Dermis microvascular lymphatic vessel endothelial cell (primary cell): ENCODE measurements around the gene ATP13A1. TPM values are rescaled to one million over a fixed set of nuclear protein-coding genes. Genes with fewer than 3 reads are reported as not detected.

Source experiments
- DNase-seq, 2 donors: peaks; one replicate each; pipeline versions ENCODE4 v3.0.0 to v3.0.0-alpha.2; 2010; ENCODE audit warnings: low read depth in 2 of 2
- total RNA-seq: library from RNA; depleted of rRNA; stranded (reverse); fragments of >200 nt; gene quantifications from 2 replicates; pipeline ENCODE4 v1.2.1, GENCODE V29; 2014

Gene ATP13A1
- total RNA-seq, 1 donor from 2014 or later, result 14.0 TPM

GRCh38 chr19:19662871-19663255 lies 613 bp downstream of the ATP13A1 start:
- no peak for DNase-seq

- DNase-seq, result no peak
These were observed 1.1 kb downstream of the ATP13A1 start for GRCh38 chr19:19662344-19662743.

GRCh38 chr19:19661675-19662251 lies 1.7 kb downstream of the ATP13A1 start:
- DNase-seq, result no peak

GRCh38 chr19:19661141-19661674 lies 2.3 kb downstream of the ATP13A1 start:
- DNase-seq, result no peak

GRCh38 chr19:19659646-19660245 lies 3.7 kb downstream of the ATP13A1 start:
- no peak for DNase-seq

- no peak for DNase-seq
These were observed 6.1 kb downstream of the ATP13A1 start for GRCh38 chr19:19657397-19657783.

- DNase-seq, result no peak
These were observed 6.8 kb downstream of the ATP13A1 start for GRCh38 chr19:19656451-19657396.

GRCh38 chr19:19655641-19656343 lies 7.7 kb downstream of the ATP13A1 start:
- DNase-seq, result no peak

- DNase-seq, result no peak
These were observed 8.4 kb downstream of the ATP13A1 start for GRCh38 chr19:19655051-19655594.

- DNase-seq, result no peak
These were observed 9.0 kb downstream of the ATP13A1 start for GRCh38 chr19:19654441-19654840.

GRCh38 chr19:19653597-19654147 lies 9.8 kb downstream of the ATP13A1 start:
- DNase-seq, result no peak

- DNase-seq, result no peak
These were observed 10.8 kb downstream of the ATP13A1 start for GRCh38 chr19:19652482-19653295.

- DNase-seq, result no peak
These were observed 12.4 kb downstream of the ATP13A1 start for GRCh38 chr19:19651076-19651475.

GRCh38 chr19:19650331-19650730 lies 13.1 kb downstream of the ATP13A1 start:
- no peak for DNase-seq

GRCh38 chr19:19649580-19649995 lies 13.9 kb downstream of the ATP13A1 start:
- no peak for DNase-seq

- DNase-seq, result no peak
These were observed 14.3 kb downstream of the ATP13A1 start for GRCh38 chr19:19649155-19649554.

- DNase-seq, result no peak
These were observed 16.2 kb downstream of the ATP13A1 start for GRCh38 chr19:19647037-19647835.

- no peak for DNase-seq
These were observed 18.1 kb downstream of the ATP13A1 start for GRCh38 chr19:19645233-19645870.

- no peak for DNase-seq
These were observed 19.5 kb downstream of the ATP13A1 start for GRCh38 chr19:19644054-19644388.
